ENCODE data around the gene TMEM184B.
"Not testable (repeated sequence)": the region's sequence is repeated elsewhere in the genome, so short reads cannot be mapped to it uniquely, and the experiment has no call there.

The TMEM184B gene

DNA sequence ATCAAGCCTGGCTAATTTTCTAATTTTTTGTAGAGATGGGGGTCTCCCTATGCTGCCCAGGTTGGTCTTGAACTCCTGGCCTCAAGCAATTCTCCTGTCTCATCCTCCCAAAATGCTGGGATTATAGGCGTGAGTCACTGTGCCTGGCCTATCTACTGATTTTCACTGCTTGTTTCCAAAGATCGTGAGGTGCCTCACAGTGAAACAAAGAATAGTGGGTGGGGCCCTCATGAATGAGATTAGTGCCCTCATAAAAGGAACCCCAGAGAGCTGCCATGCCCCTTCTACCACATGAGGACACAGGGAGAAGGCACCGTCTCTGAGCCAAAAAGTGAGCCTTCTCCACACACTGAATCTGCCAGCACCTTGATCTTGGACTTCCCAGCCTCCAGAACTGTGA, 23.5 kb downstream of the TMEM184B start:
- DNase-seq (ENCODE audit: low spot score), result no peak

DNA sequence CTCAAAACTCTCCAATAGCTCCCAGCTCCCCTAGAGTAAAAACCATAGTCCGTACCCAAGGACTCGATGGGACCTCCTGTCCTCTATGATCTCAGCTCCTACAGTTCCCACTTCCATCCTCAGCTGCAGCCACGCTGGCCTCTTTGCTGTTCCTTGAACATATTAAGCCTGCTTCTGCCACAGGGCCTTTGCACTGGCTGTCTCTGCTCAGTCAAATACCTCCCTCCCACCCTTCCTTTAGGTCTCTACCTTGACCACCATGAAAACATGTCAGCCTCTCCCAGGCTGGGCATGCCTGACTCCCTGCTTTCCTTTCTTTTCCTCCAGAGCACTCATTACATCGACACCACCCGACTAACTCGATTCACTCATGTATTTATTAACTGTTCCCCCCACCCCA, 24.5 kb downstream of the TMEM184B start:
- DNase-seq (ENCODE audit: low spot score), result no peak

DNA sequence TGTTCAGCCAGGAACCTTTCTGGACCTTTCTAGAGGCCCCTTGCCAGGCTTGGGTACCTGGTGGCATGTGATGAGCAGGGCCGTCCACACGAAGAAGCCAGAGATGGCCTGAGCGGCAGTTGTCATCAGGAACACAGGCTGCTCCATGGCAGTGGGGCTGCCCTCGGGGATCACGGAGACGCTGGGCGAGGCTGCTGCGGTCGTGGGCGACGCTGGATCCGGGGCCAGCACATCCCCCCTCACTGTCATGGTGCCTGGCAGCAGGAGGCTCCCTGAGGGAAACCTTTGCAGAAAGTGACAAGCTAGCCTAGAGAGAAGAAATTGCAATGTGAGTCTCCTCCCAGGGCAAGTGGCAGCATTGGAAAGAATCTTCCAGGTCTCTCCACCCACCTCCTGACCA, 25.1 kb downstream of the TMEM184B start:
- no peak for DNase-seq (ENCODE audit: low spot score)

DNA sequence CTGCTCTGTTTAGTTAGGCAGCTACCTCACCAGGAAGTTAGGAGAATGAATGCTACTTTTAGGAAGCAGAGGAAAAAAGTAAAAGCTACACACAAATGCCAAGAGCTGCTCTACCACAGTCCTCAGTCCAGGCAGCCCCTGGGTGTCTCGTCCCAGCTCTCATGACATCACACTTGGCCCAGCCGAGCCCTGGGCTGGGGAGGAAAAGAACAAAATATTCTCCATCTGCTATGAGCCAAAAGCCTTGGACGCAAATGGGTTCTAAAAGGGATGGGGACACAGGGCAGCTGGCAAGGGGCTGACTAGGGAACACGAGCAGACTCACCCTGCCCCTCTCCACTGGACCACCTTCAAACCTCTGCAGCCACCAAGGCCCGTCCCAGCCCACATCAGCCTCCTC, 26.1 kb downstream of the TMEM184B start:
- DNase-seq (ENCODE audit: low spot score), result no peak

DNA sequence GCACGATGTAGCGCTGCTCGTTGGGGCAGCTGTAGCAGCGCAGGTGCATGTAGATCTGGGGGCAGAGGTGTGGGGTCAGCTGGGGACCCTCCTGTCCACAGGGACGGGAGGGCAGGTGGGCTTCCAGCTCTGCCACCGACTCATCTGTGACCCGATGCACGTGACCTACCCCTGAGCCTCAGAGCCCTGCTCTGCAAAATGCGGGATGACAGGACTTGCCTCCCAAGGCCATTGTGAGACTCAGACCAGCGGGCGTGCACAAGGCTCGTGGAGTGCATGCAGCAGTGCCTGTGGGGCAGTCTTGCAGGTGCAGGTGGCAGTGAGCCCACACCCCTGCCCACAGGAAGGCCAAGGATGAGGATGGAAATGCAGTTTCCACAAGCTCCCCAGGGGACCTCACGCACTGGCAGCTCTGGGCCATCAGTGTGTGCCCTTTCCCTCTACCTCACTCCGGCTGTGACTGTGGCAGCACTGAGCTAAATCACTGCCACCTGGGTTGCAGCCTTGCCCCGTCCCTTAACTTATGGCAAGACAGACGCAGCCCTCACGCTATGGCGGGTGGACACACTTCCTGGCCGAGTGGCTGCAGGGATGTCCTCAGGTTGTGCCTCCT, 26.7 kb downstream of the TMEM184B start:
- peak; percentile 59 for DNase-seq (ENCODE audit: low spot score)

DNA sequence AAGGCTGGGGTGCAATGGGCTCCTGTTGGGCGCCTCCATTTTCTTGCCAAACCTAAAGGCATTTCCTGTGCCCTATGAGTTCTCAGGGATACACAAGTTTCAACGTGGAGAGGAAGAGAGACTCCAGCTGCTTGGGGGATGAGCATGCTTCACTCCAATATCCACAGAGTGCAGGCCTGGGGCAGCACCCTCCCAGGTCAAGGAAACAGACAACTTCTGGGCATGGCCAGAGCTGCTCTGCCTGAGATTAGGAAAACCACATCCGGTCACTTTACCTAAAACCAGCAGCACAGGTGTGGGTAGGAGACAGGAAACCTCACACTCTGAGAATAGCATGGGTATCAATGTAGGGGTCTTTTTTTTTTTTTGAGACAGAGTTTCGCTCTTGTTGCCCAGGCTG, 28.7 kb downstream of the TMEM184B start:
- no peak for DNase-seq (ENCODE audit: low spot score)

DNA sequence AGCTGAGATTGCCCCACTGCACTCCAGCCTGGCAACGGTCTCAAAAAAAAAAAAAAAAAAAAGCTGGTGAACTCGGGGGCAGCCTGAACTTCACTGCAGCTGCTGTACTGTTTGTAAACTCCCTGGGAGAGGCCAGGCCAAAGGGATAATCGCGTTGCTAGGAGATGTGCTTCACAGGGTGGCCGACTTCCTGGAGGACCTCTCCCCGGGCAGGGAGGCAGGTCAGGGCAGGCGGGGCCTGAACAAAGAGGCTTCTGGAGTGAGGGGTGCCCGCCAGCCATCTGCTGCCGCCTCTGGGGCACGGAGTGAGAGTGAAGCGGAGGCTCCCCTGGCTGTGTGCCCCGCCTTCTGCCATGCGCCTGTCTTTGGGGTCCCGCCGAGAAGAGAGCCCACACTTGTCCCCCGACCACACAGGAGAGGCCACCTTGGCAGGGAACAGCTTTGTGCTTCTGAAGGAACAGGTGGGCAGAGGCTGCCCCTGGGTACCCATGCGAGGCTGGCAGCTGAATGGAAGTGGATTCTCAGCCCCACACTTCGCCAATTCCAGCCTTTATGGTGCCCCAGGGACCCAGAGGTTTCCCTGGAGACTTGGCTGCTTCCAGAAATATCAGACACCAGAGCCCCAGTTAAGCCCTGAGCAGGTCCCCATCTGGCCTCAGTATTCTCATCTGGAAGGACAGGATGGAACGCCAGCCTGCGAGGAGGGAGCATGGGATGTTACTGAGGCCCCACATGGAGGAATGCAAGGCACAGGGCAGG, 29.6 kb downstream of the TMEM184B start:
- DNase-seq (ENCODE audit: low spot score), result no peak

DNA sequence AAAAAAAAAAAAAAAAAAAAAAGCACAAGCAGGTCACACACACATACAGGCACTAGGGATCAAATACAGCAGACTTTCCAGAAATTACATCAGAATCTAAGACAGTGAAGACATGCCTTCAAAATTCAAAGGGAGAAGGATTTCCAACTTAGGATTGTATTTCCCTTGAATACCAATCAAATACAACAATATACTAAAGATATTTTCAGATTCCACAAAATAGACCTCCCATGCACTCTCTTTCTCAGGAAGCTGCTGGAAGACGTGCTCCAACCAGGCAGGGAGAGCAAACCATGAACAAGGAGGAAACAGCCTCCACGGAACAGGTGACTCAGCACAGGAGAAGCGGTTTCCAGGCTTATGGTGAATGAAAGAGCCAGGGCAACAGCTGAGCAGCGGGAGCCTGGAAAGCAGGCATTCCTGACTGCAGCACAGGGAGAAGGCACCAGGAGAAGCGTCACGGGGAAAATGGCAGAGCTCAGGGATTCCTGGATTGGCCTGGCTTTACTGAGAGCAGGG, 32.0 kb downstream of the TMEM184B start:
- no peak for DNase-seq (ENCODE audit: low spot score)

DNA sequence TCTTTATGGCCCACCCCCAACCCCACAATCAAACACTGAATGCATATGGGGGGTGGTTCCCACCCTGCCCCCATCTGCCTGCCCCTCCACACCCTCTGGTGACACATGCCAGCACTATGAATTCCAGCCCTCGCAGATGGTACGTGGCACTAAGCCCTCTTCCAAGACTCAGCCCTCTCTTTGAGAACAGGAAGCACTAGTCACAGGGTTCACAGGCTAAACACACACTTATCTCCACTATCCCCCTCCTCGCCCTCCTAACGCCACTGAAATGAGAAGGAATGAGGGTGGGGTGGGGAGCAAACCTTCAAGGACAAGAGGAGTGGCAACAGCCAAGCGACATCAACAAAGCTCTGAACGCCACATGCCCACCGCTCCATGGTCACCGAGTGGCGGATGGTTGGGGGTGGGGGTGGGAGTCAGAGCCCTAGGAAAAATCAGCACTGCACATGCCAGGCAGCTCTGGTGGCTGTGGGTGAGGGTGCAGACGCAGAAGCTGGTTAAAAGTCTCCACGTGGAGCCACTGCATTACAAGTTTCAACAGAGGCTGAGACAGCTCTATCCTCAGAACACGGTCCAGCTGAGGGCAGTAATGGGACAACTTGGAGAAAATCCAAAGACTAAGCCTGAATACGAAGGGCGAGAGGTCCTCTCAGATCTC, 33.6 kb downstream of the TMEM184B start:
- no peak for DNase-seq (ENCODE audit: low spot score)

DNA sequence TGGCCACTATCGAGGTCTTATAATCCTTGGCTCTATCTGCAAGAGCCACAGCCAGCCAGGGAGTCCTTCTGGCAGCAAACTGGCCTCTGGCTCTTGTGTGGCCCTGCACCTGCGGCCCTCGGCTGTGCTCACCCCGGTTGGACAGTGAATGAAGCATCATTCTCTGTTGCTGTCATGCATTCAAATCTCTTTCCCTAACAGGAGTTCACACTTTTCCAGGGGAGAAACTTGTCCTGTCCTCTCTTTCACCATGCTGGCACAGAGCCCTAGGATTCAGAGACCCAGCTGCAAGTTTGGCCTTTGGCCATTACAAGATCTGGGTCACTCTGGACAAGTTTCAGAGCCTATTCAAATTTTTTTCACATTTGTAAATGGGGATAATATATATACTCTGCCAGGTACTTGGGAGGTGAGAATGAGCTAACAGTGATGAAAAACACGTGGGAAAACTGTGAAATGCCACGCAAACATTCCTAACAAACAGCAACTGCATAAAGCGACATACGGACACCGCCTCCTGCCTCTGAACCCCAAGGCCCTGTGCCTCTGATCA, 34.2 kb downstream of the TMEM184B start:
- DNase-seq (ENCODE audit: low spot score), result no peak

DNA sequence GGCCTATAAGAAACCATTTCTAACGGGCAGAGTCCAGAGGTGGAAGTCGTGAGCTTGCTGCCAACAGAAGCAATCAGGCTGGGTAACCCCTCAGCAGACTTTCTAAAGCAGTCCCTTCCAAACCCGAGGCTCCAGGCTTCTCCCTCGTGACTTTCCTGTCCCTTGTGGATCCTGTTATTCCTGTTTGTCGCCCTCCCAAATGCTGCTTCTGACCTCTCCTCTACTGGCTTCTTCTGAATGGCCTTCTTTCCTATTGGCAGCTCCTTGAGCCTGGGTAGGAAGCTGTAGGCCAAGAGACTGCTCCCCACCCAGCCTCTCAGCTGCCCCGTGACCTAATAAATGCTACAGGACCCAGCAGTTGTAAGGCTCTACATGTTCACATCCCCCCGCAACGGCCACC, 36.0 kb downstream of the TMEM184B start:
- no peak for DNase-seq (ENCODE audit: low spot score)

DNA sequence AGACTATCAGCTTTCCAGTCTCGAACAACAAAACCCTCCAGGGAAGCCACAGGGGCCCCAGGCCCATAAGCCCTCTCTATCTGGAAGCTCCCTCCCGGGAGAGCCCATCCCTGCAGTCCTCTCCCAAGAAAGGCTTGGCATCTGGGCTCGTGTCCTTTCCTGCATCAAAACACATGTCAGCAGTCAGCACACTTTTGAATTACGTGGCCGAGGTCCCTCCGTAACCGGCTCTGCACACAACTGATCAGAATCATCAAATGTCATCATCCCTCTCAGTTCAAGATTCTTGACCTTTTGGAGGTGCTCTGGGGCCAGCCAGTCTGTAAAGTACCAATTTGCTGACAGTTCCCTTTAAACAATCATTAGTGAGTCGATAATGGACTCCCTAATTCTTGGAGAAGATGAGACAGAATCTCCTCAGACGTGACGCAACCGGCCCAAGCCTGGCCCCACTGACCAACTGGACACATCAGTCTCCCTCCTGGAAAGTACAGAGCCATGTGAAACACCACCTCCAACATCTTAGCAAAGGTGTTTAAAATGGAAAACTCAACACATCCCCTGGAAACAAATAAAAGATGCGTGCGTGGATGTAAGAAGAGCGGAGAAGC, 37.5 kb downstream of the TMEM184B start:
- DNase-seq (ENCODE audit: low spot score), result no peak

DNA sequence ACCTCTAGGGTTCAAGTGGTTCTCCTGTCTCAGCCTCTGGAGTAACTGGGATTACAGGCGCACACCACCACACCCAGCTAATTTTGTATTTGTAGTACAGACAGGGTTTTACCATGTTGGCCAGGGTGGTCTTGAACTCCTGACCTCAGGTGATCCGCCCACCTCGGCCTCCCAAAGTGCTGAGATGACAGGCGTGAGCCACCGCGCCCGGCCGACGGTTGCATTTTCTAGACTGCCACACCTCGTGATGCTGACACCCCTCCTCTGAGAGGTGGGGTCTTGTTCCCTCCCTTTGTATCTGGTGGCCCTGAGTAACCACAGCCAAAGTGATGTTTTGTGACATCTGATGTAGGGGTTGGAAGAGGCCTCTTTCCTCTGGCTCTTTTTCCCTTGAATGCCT, 39.0 kb downstream of the TMEM184B start:
- DNase-seq (ENCODE audit: low spot score), result not testable (repeated sequence)

DNA sequence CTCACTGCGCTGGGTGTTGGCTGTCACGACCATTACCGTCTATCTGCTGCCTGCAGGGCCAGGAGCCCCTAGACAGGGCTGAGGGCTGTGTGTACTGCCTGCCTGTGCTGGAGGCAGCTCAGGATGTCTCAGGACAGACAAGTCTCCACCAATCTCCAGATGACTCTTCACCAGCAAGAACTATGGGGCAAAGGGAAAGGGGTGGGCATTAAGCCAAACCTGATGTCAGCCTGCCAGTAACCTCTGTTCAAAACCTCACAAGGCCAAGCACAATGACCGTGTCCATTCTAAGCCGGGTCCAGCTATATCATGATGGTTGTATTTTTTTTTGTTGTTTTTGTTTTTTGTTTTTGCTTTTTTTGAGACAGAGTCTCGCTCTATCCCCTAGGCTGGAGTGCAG, 39.4 kb downstream of the TMEM184B start:
- no peak for DNase-seq (ENCODE audit: low spot score)

DNA sequence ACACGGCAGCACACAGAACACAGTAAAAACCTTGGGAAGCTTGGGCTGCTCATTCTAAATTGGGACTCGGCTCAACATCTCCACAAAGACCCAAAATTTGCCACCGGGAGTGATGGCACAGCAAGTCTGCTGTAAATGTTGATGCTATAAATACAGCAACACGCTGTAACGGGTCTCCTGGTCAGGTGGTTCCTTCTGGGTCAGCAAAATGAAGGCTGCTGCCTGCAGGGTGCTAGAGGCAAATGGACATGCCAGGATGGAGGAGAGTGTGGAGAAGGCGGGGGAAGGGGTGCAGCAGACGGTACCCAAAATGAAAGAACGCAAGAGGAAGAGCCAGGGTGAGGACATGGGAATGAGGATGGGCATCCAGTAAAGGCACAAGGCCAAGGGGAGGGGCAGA, 40.6 kb downstream of the TMEM184B start:
- DNase-seq (ENCODE audit: low spot score), result no peak

DNA sequence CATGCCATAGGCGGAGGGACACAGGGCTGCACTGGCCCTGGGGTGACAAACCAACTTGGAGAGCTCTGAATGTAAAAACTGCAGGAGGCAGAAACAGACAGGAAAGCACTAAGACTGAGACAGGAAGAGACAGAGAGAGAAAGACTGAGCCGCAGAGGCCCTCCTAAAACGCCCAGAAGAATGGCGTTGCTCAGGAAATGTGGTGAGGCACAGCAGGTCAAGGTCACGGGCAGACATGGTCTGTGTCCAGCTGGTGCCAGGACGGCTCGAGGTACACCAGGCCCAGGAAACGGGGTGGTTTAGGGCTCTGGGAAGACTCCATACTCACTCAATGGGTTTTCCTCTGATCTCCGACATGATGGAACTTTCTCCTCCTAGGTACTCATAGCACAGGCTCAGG, 41.9 kb downstream of the TMEM184B start:
- no peak for DNase-seq (ENCODE audit: low spot score)

DNA sequence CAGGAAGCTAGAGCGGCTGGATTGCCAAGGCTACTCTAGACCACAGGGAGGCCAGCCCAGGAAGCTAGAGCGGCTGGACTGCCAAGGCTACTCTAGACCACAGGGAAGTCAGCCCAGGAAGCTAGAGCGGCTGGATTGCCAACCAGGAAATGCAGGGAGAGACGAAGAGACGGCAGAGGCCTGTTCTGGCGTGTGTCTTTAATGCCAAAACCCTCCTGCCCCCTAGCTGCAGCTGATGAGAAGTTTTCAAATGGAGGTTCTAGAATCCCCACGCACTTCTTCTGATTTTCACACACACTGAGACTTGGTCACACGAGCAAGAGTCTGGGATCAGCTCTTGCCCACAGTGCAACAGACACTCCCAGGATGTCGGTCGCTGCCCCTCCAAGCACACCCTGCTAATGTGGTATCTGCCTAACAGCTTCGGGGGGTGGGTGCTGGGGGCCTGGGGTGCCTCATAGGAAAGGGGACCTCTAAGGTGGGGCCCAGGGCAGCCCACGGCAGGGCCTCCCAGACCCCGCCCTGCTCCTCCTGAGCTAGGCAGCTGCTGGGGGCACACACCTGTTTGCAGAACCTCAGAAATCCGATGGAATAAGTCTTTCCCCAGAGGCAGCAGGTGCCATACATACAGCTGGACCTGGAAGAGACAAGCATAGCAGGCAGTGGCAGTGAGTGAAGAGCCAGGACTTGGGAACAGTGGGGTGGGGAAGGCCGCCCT, 42.5 kb downstream of the TMEM184B start:
- no peak for DNase-seq (ENCODE audit: low spot score)

DNA sequence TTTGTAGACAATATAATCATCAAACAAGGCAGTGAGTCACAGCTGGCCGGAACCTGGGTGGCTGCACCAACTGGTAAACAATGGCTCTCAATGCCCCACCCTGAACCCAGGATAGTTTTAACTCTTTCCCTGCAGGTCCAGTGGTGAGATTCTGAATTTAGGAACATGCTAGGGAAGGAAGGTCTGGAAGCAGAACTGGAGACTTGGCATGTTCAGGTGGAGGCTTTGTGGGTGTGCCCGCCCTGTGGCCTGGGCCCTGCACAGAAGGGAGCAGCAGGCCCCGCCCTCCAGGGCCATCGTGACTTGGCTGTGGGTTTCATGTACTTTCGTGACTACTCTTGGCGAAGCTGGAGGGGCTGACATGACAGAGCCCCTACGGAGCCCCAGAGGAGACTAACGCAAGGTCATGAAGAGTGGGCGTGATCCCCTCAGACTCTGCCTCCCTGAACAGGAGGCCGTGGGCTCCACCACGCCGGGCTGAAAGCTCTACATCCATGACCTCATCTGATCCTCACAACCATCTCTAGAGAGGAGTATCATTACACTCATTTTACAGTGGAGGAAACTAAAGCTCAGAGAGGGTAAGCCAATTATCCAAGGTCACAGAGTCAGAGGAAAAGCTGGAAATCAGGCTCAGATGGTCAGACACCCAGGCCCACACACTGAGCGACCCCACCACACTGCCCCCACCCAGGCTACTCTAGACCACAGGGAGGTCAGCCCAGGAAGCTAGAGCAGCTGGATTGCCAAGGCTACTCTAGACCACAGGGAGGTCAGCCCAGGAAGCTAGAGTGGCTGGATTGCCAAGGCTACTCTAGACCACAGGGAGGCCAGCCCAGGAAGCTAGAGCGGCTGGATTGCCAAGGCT, 43.7 kb downstream of the TMEM184B start:
- no peak for DNase-seq (ENCODE audit: low spot score)

DNA sequence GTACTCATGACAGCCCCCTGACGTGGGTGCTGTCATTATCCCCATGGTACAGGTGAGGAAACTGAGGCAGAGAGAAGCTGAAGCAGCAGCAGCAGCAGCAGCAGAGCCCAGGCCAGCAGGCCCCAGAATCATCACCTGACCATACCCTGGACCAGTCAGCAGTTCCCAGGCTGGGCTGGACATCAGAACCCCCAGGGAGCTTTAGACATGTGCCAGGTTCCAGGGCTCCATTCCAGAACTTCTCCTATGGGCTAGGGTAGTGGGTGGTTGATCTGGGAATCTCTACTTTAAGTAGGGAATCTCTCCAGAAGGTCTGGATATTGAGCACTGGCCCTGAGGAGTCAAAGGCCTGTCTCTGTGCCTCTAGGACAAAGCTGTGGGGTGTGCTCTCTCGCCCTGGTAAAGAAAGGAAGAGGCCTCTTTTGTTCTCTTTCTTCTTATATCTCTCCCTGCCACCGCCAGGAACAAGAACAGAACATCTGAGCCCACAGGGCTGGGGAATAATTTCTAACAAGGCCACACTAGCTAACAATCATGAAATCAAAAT, 44.4 kb downstream of the TMEM184B start:
- DNase-seq (ENCODE audit: low spot score), result no peak

DNA sequence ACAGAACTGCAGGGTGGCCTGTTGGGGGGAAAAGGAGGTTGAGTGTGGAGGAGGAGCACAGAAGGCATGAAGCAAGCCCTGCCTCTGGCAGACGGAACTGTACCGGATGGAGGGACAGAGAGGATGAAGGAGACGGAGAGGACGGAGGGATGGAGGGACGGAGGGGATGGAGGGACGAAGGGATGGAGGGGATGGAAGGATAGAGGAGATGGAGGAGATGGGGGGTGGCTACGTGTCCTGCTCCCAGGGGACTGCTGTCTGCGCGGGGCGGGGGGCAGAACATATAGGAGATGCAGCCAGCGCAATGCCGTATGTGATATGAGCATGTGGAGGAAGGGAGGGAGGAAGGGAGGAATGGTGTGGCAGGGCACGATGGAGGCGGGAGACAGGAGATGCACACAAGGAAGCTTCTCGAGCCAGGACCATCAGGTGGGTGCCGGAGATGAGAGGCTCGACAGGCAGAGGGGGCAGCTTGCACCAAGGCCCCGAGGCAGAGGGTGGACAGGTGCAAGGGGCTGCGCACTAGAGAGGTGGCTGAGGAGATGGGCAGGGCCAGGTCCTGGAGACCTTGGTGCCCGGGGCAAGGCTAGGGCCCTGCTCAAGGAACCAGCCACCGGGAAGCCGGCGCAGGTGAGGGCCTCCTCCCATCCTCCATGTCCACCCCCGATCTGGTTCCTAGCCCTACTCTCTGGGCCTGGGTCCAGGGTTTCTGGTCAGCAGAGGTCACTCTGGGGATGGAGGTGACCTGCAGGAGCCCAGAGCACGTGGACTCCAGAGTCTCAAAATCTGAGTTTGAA, 45.8 kb downstream of the TMEM184B start:
- DNase-seq (ENCODE audit: low spot score), result no peak

All from germinal center (tissue), 1 donor.